K562 (cell line): ENCODE data around the gene KIF26A. TPM values are rescaled to one million over a fixed set of nuclear protein-coding genes. Genes with fewer than 3 reads are reported as not detected.

Source experiments
- ATAC-seq: fragments of 200-7000 bp; cut with Tn5 transposase; 3 replicates; pipeline ENCODE4 v1.9.1; 2020; ENCODE audit warnings: moderate library complexity
- BruUV-seq: library from RNA; stranded (reverse); fragments of 400-500 nt; replicated peaks from 2 replicates; lab custom pipeline; 2021; lab: Mats Ljungman, UMichigan
- CTCF ChIA-PET: fragments of 300-600 bp; formaldehyde crosslinking; extraction: SDS; loops from one replicate; lab custom pipeline; 2021; ENCODE audit warnings: low intra/inter-chr PET ratio; lab: Yijun Ruan, JAX
- POLR2A ChIA-PET: fragments of 300-600, 350-650 bp; sonication (Branson Sonifier 250); formaldehyde crosslinking; extraction: SDS; loops from one replicate; lab custom pipeline; 2021; ENCODE audit warnings: antibody characterized with exemption, inconsistent platforms; lab: Yijun Ruan, JAX
- DNase-seq, 4 experiments: peaks; one replicate each; pipeline versions ENCODE4 v3.0.0 to v3.0.0-alpha.2; 2011 to 2018; ENCODE audit warnings: low spot score in 3 of 4, mixed read lengths in 3 of 4; ENCODE audit errors: extremely low read depth in 1 of 4
- FAIRE-seq: peaks from 2 replicates; lab custom pipeline; 2011; peaks lifted over from hg19 to GRCh38; lab: Jason Lieb, UNC
- H2AFZ ChIP-seq: 2 replicates; pipeline ENCODE4 v1.6.0; 2011; ENCODE audit warnings: low read depth, low read length, control low read depth, inconsistent platforms
- H3K27ac ChIP-seq: fragments of 200-600 bp; 3 replicates; pipeline ENCODE4 v1.8.0; 2011; ENCODE audit warnings: low read depth, mild to moderate bottlenecking, control low read depth, inconsistent platforms, low read length, moderate library complexity, mixed read lengths; ENCODE audit errors: extremely low read depth
- H3K27me3 ChIP-seq, 2 experiments: fragments of 300-600 bp in 1 of 2; 2 replicates in 1 of 2; 3 replicates in 1 of 2; pipeline versions ENCODE4 v1.6.0 to v1.8.0; 2011; ENCODE audit warnings: inconsistent platforms in 2 of 2, low read length in 2 of 2, mild to moderate bottlenecking in 1 of 2, mixed read lengths in 1 of 2, moderate library complexity in 1 of 2; ENCODE audit not compliant: control insufficient read depth in 2 of 2, insufficient read depth in 2 of 2
- H3K36me3 ChIP-seq: fragments of 300-600 bp; 3 replicates; pipeline ENCODE4 v1.8.0; 2011; ENCODE audit warnings: mild to moderate bottlenecking, low read length, inconsistent platforms; ENCODE audit not compliant: control insufficient read depth, insufficient read depth
- H3K4me1 ChIP-seq, 2 experiments: fragments of 200-600 bp in 1 of 2; replicated peaks in 1 of 2; 2 replicates in 1 of 2; 3 replicates in 1 of 2; pipeline versions ENCODE4 v1.5.1 to v1.8.0; 2011; ENCODE audit warnings: inconsistent platforms in 2 of 2, low read length in 2 of 2, mild to moderate bottlenecking in 1 of 2, mixed read lengths in 1 of 2, moderate library complexity in 1 of 2; ENCODE audit not compliant: control insufficient read depth in 2 of 2, insufficient read depth in 2 of 2
- H3K4me2 ChIP-seq: 2 replicates; pipeline ENCODE4 v1.6.1; 2011; ENCODE audit warnings: low read length, control low read depth, inconsistent platforms, mixed read lengths; ENCODE audit not compliant: insufficient read depth
- H3K4me3 ChIP-seq: fragments of 200-600 bp; sonication (generic), shearing (Covaris generic); 2 replicates; pipeline ENCODE4 v1.5.1; 2016; ENCODE audit warnings: control low read depth, inconsistent platforms
- H3K79me2 ChIP-seq: fragments of 200-600 bp; 3 replicates; pipeline ENCODE4 v1.8.0; 2011; ENCODE audit warnings: low read length, inconsistent platforms; ENCODE audit not compliant: control insufficient read depth, insufficient read depth
- H3K9ac ChIP-seq, 2 experiments: 2 replicates each; pipeline versions ENCODE4 v1.6.0 to v1.6.1; 2011; ENCODE audit warnings: low read depth in 2 of 2, low read length in 2 of 2, control low read depth in 1 of 2, inconsistent platforms in 1 of 2, mild to moderate bottlenecking in 1 of 2, mixed read lengths in 1 of 2; ENCODE audit not compliant: insufficient read depth in 1 of 2
- H3K9me1 ChIP-seq: one replicate; pipeline ENCODE4 v1.6.0; 2011; ENCODE audit warnings: inconsistent platforms, mild to moderate bottlenecking, low read length, moderate library complexity; ENCODE audit not compliant: control insufficient read depth, insufficient read depth
- H3K9me3 ChIP-seq: replicated peaks from 2 replicates; pipeline ENCODE4 v1.5.1; 2011; ENCODE audit warnings: low read depth, low read length, inconsistent platforms; ENCODE audit not compliant: control insufficient read depth, insufficient read depth
- H4K20me1 ChIP-seq: replicated peaks from 2 replicates; pipeline ENCODE4 v1.6.1; 2011; ENCODE audit warnings: low read length, inconsistent platforms, mixed read lengths; ENCODE audit not compliant: control insufficient read depth, insufficient read depth
- HDAC3 ChIP-seq: fragments of 450-650 bp; IDR thresholded peaks from 2 replicates; pipeline ENCODE4 v1.6.1; 2018; ENCODE audit warnings: borderline replicate concordance, mild to moderate bottlenecking, moderate library complexity; ENCODE audit not compliant: partially characterized antibody
- HNRNPH1 ChIP-seq: fragments of 200-400 bp; formaldehyde crosslinking; optimal IDR thresholded peaks from 2 replicates; pipeline ENCODE3; 2017; ENCODE audit warnings: low read depth, mild to moderate bottlenecking, low read length, moderate library complexity
- NR2F6 ChIP-seq: fragments of 450-650 bp; formaldehyde crosslinking; IDR thresholded peaks from 2 replicates; pipeline ENCODE4 v1.4.0; 2020; ENCODE audit warnings: mild to moderate bottlenecking
- PML ChIP-seq: IDR thresholded peaks from 2 replicates; pipeline ENCODE4 v1.6.1; 2012; ENCODE audit warnings: low read length, inconsistent platforms
- PTRF ChIP-seq: fragments of 450-650 bp; IDR thresholded peaks from 2 replicates; pipeline ENCODE4 v1.6.1; 2016; ENCODE audit warnings: mild to moderate bottlenecking, missing genetic modification characterization, missing compliant biosample characterization
- RB1 ChIP-seq: fragments of 450-650 bp; IDR thresholded peaks from 2 replicates; pipeline ENCODE4 v1.6.1; 2017; ENCODE audit warnings: low read depth, mild to moderate bottlenecking
- SNRNP70 ChIP-seq: fragments of 200-400 bp; formaldehyde crosslinking; optimal IDR thresholded peaks from 2 replicates; pipeline ENCODE3; 2017; ENCODE audit warnings: low read depth, low read length
- TAF7 ChIP-seq: fragments of 450-650 bp; IDR thresholded peaks from 2 replicates; pipeline ENCODE4 v1.6.1; 2016; ENCODE audit warnings: missing genetic modification characterization, missing compliant biosample characterization
- ZC3H11A ChIP-seq: IDR thresholded peaks from 2 replicates; pipeline ENCODE4 v1.6.1; 2012; ENCODE audit warnings: low read depth, low read length, improper control_type of control experiment
- ZEB2 ChIP-seq: fragments of 450-650 bp; IDR thresholded peaks from 2 replicates; pipeline ENCODE4 v1.6.1; 2016
- ZNF12 ChIP-seq: sonication (generic); formaldehyde crosslinking; IDR thresholded peaks from 2 replicates; pipeline ENCODE4 v1.4.0; 2020; ENCODE audit warnings: mild to moderate bottlenecking, missing genetic modification reagents
- ZNF140 ChIP-seq: fragments of 250-450 bp; sonication (Bioruptor Pico); IDR thresholded peaks from 2 replicates; pipeline ENCODE4 v1.8.0; 2021; ENCODE audit warnings: moderate library complexity, mild to moderate bottlenecking, inconsistent platforms
- ZNF224 ChIP-seq: sonication (generic); formaldehyde crosslinking; IDR thresholded peaks from 2 replicates; pipeline ENCODE4 v1.8.0; 2022; ENCODE audit warnings: mild to moderate bottlenecking, missing genetic modification reagents
- ZNF24 ChIP-seq: fragments of 450-650 bp; IDR thresholded peaks from 2 replicates; pipeline ENCODE4 v1.6.1; 2016
- ZNF644 ChIP-seq: fragments of 200-800 bp; sonication (Bioruptor generic); IDR thresholded peaks from 2 replicates; pipeline ENCODE4 v1.6.1; 2016; ENCODE audit warnings: low read depth, missing genetic modification characterization, missing compliant biosample characterization
- ZNF830 ChIP-seq: fragments of 250-450 bp; sonication (Bioruptor Pico); IDR thresholded peaks from 2 replicates; pipeline ENCODE4 v1.5.0; 2021; ENCODE audit warnings: mild to moderate bottlenecking
- WGBS: fragments of 100-300 bp; shearing (Covaris generic); methylation state at CpG from one replicate; pipeline ENCODE4 v1.1.6; 2016; ENCODE audit warnings: low coverage, mixed read lengths; ENCODE audit not compliant: insufficient coverage; ENCODE audit errors: missing lambda C conversion rate; 5-methylcytosine and 5-hydroxymethylcytosine counted together
- in situ Hi-C: fragments of 300-500 bp; cut with MboI; formaldehyde crosslinking; loops from 4 replicates; pipeline ENCODE4 v1.15.0; 2018; ENCODE audit warnings: inconsistent platforms, mixed read lengths
- intact Hi-C: fragments of 100-400 bp; cut with micrococcal nuclease; formaldehyde crosslinking; loops from 2 replicates; pipeline ENCODE4 v1.14.2; 2022
- polyA plus RNA-seq, 8 experiments: library from polyadenylated mRNA; depleted of rRNA in 4 of 8; stranded (reverse) in 5 of 8; unstranded in 3 of 8; fragments of >200 nt; fragmentation: Nextera tagmentation in 2 of 8; fragmentation: Illumina TruSeq in 1 of 8; extraction: Ambion mirVana in 2 of 8; extraction: Trizol in 1 of 8; gene quantifications; 2 replicates each; pipeline versions ENCODE4 v1.2.1 to v1.2.3, GENCODE V29; 2011 to 2014; ENCODE audit warnings: inconsistent platforms in 1 of 8, missing spikeins in 1 of 8
- total RNA-seq, 7 experiments: library from RNA; depleted of rRNA in 6 of 7; stranded (reverse); fragments of >200 nt in 6 of 7; fragmentation: Illumina TruSeq in 2 of 7; extraction: Trizol in 2 of 7; gene quantifications; 2 replicates each; pipeline versions ENCODE4 v1.2.1 to v1.2.3, GENCODE V29; 2011 to 2021; ENCODE audit warnings: low replicate concordance in 1 of 7
- TF ChIP-seq, protein P1 (sequence below): fragments of 200-800 bp; sonication (Bioruptor generic); IDR thresholded peaks from 2 replicates; pipeline ENCODE4 v1.6.1; 2017; ENCODE audit warnings: missing genetic modification characterization, missing compliant biosample characterization

The KIF26A gene
- total and polyA plus RNA-seq, 9 of the 15 experiments (the other 6 are each of a cell fraction or from before 2014, with no cell fraction given): 0.04 TPM; not detected in 8

DNA sequence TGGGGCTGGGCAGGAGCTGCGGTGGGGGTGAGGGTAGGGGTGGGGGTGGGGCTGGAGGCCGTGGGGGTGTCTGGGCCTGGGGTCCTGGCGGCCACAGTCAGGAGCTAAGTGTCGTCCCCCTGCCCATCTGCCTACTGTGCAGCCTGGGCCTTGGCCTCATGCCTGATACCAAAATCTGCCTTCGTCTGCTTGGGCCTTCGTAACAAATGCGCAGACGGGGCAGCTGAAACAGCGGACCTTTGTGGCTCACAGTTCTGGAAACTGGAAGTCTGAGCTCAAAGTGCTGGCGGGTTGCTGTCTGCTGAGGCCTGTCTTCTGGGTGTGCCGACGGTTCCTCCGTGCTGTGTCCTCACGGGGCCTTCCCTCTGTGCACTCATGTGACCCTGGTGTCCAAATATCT lies 61.7 kb downstream of the KIF26A start:
- no TSS peak for BruUV-seq
- TF ChIP-seq HDAC3 (no peak), HNRNPH1 (no peak), PTRF (tag) (no peak), PML (no peak), ZNF830 (CRISPR knock-in tag) (no peak), ZC3H11A (no peak), NR2F6 (no peak), ZNF24 (no peak), ZNF224 (no peak), RB1 (no peak), ZNF644 (no peak), ZEB2 (no peak), TAF7 (tag) (no peak), ZNF140 (no peak), ZNF12 (CRISPR knock-in tag) (no peak), SNRNP70 (no peak)
- TF ChIP-seq, protein P1, sequence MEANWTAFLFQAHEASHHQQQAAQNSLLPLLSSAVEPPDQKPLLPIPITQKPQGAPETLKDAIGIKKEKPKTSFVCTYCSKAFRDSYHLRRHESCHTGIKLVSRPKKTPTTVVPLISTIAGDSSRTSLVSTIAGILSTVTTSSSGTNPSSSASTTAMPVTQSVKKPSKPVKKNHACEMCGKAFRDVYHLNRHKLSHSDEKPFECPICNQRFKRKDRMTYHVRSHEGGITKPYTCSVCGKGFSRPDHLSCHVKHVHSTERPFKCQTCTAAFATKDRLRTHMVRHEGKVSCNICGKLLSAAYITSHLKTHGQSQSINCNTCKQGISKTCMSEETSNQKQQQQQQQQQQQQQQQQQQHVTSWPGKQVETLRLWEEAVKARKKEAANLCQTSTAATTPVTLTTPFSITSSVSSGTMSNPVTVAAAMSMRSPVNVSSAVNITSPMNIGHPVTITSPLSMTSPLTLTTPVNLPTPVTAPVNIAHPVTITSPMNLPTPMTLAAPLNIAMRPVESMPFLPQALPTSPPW (CRISPR knock-in tag): no peak
- TF ChIP-seq, all 486 proteins: peak for 0
- no peak for FAIRE-seq
- H3K27ac ChIP-seq: no peak overlapping the region
- H3K4me3 ChIP-seq: no peak overlapping the region
- ATAC-seq: no peak
- H4K20me1 ChIP-seq: no peaks in the 10 kb centered on the region
- DNase-seq: no peak
- no peaks in the 10 kb centered on the region for H3K4me1 ChIP-seq
- H3K4me2 ChIP-seq: no peak overlapping the region
- H3K79me2 ChIP-seq: no peaks in the 10 kb centered on the region
- 0% methylated on average over 4 of the region's 14 CpGs for WGBS
- H3K9me1 ChIP-seq: no peaks in the 10 kb centered on the region
- POLR2A ChIA-PET: interaction anchor here (0.6 kb wide), 2 partner anchors 11 to 107 kb away, joined by 3 to 4 read pairs; no protein-coding TSS in a partner anchor
- intact Hi-C loops (no loop called here), in situ Hi-C loops (no loop called here)
- no peak overlapping the region for H3K9ac ChIP-seq
- no peaks in the 10 kb centered on the region; a peak in 1 of 5 replicates for H3K27me3 ChIP-seq
- no peaks in the 10 kb centered on the region for H3K36me3 ChIP-seq
- H2AFZ ChIP-seq: no peak overlapping the region
- CTCF ChIA-PET: no interaction called here
- no peaks in the 10 kb centered on the region for H3K9me3 ChIP-seq
